ENCODE measurements around the gene MSI2. TPM values are rescaled to one million over a fixed set of nuclear protein-coding genes. Genes with fewer than 3 reads are reported as not detected.

The MSI2 gene
- total RNA-seq, 1 donor from 2014 or later, result 21.1 TPM

DNA sequence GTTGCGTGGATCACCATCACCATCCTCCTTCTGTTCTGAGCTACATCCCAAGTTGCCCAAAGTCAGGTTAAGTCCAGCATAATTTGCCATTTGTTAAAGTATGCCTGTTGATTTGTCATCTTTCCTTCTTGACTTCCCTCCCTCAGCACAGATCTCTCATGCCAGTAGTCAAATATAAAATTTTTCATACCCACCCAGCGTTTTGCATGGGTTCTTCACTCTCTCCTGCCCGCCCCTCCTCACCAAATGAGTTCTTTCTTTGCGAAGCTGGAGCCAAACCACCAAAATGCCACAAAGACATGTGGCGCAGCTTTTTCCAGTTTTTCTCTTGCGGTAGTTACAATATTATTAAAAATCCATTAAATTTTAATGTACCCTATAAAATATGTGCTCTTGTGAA is 167.2 kb downstream of the MSI2 start:
- no peak for FAIRE-seq
- no peaks in the 10 kb centered on the region for H3K36me3 ChIP-seq (ENCODE audit: control insufficient read depth, insufficient read depth, low read length)
- TF ChIP-seq, protein P1, sequence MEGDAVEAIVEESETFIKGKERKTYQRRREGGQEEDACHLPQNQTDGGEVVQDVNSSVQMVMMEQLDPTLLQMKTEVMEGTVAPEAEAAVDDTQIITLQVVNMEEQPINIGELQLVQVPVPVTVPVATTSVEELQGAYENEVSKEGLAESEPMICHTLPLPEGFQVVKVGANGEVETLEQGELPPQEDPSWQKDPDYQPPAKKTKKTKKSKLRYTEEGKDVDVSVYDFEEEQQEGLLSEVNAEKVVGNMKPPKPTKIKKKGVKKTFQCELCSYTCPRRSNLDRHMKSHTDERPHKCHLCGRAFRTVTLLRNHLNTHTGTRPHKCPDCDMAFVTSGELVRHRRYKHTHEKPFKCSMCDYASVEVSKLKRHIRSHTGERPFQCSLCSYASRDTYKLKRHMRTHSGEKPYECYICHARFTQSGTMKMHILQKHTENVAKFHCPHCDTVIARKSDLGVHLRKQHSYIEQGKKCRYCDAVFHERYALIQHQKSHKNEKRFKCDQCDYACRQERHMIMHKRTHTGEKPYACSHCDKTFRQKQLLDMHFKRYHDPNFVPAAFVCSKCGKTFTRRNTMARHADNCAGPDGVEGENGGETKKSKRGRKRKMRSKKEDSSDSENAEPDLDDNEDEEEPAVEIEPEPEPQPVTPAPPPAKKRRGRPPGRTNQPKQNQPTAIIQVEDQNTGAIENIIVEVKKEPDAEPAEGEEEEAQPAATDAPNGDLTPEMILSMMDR (IDR thresholded peaks at IDR 0.05; ENCODE audit: insufficient read depth, low read length, severe bottlenecking), result no peak
- no peaks in the 10 kb centered on the region for H3K27me3 ChIP-seq (ENCODE audit: control insufficient read depth, insufficient read depth, low read length)
- no peak for DNase-seq (ENCODE audit: low read depth)
- no peak overlapping the region for H3K4me3 ChIP-seq (ENCODE audit: low read depth, low read length)

DNA sequence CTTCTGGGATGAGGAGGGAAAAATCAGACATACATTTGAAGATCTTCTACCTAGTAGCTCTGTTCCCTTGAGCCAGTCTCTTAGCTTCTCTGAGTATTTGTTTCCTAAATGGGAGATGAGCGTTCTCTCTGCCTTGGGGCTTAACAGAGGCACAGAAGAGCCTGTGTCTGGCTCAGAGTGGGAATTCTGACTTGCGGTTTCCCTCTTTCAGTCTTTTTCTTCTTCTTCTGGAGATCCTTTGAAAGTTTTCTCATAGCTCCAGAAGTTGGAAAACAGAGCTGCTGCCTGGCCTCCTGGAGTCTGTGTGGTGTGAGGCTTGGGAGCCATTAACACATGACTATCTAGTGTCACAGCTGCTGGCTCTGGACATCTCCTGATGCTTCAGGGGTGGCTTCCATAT is 167.9 kb downstream of the MSI2 start:
- DNase-seq (ENCODE audit: low read depth) (no peak), FAIRE-seq (no peak)
- Histone ChIP-seq H3K4me3 (ENCODE audit: low read depth, low read length) (no peak overlapping the region), H3K36me3 (ENCODE audit: control insufficient read depth, insufficient read depth, low read length) (no peaks in the 10 kb centered on the region), H3K27me3 (ENCODE audit: control insufficient read depth, insufficient read depth, low read length) (no peaks in the 10 kb centered on the region)
- TF ChIP-seq, protein P1 (IDR thresholded peaks at IDR 0.05; ENCODE audit: insufficient read depth, low read length, severe bottlenecking), result no peak

DNA sequence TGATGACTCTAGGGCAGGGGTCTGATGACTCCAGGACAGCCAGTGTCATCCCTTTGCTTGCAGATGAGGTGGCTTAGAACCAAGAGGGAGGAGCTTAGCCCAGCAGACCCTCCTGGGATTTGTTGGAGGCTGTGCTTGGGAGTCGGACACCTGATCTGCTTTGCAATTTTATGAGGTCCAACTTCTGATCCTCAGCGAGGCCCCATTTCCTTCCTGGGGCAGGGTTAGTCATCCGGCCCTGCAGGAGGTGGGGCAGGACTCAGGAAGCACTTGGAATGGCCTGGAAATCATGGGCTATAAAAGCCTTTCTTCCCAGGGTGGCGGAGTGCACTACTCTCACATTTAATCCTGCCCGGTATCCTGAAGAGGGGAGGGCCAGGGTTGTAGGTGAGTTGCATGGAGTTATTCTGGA is 168.5 kb downstream of the MSI2 start:
- TF ChIP-seq, protein P1 (IDR thresholded peaks at IDR 0.05; ENCODE audit: insufficient read depth, low read length, severe bottlenecking), result no peak
- Histone ChIP-seq H3K27me3 (ENCODE audit: control insufficient read depth, insufficient read depth, low read length) (no peaks in the 10 kb centered on the region), H3K36me3 (ENCODE audit: control insufficient read depth, insufficient read depth, low read length) (no peaks in the 10 kb centered on the region), H3K4me3 (ENCODE audit: low read depth, low read length) (no peak overlapping the region)
- DNase-seq (ENCODE audit: low read depth) (peak; percentile 26), FAIRE-seq (no peak)

DNA sequence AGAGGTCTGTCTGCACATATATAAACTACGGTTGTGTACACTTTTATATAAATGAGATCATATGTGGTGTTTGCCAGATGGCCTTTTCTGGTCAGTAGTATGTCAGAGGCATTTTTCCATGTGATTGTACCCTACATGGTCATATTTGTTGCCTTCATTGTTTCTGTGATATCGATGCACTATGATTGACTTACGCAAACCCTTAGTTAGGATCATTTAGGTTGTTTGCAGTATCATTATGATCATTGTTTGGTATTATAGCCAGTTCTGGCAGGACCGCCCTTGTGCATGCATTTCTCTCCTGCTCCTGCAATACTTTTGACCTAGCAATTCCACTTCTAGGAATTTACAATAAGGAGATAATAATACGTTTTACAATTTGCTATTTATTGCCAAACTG is 169.1 kb downstream of the MSI2 start:
- FAIRE-seq, result no peak
- TF ChIP-seq, protein P1 (IDR thresholded peaks at IDR 0.05; ENCODE audit: insufficient read depth, low read length, severe bottlenecking), result no peak

DNA sequence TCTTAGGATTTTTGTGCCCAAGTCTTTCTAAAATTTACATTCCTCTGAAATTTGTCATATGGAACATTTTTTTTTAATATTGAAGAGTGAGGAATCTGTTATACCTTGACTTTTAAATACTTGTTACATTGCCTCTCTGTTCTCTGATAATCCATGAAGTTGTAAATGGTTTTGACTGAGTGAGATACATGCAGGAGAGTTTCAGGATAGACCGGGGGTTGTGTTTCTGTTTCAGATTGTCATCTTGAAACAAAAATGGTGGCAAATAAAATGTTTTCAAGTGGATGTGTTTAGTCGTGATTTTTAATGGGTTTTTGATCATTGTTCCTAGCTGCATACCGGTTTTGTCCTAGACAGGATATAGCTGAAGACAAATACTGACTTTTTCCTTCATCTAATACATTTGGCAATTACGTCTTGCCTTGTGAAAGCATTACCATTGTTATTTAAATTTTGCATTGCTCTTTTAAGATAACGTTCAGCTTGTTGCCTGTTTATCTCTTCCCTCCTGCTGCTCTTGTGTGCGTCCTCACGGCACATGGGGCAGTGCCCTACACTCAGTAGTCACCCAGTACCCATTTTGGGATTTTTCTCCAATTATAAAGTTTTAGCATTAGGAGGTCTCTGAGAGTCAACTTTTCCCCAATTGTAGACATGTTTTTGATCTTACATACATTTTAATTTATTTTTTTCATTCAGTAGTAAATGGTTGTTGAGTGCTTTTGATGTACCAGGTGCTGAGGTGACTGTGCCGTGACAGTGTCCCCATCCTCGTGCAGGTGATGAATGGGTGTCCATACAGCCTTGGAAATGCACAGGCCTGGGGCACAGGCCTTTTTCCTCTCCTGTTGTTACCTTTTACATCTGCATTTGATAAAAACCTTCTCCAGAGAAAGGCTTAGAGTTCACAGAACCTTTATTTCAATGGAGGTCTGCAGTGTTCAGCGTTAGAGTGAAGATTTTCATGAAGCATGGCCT is 169.9 kb downstream of the MSI2 start:
- Histone ChIP-seq H3K27me3 (ENCODE audit: control insufficient read depth, insufficient read depth, low read length) (no peaks in the 10 kb centered on the region), H3K4me3 (ENCODE audit: low read depth, low read length) (no peak overlapping the region), H3K36me3 (ENCODE audit: control insufficient read depth, insufficient read depth, low read length) (no peaks in the 10 kb centered on the region)
- TF ChIP-seq, protein P1 (IDR thresholded peaks at IDR 0.05; ENCODE audit: insufficient read depth, low read length, severe bottlenecking), result no peak
- FAIRE-seq (no peak), DNase-seq (ENCODE audit: low read depth) (no peak)

More for the DNA sequence above, 169.1 kb downstream of the MSI2 start:
- Histone ChIP-seq H3K4me3 (ENCODE audit: low read depth, low read length) (no peak overlapping the region), H3K36me3 (ENCODE audit: control insufficient read depth, insufficient read depth, low read length) (no peaks in the 10 kb centered on the region), H3K27me3 (ENCODE audit: control insufficient read depth, insufficient read depth, low read length) (no peaks in the 10 kb centered on the region)
- no peak for DNase-seq (ENCODE audit: low read depth)

Data from bronchial epithelial cell (primary cell).